Liver (tissue), 3 donors: ENCODE results near the gene PRICKLE4.

Experiments
- FOXA1 ChIP-seq: IDR thresholded peaks from 2 replicates; pipeline ENCODE4 v1.6.1; 2016; ENCODE audit warnings: antibody characterized with exemption
- GABPA ChIP-seq, 2 donors: IDR thresholded peaks in 1 of 2; conservative IDR thresholded peaks in 1 of 2; 2 replicates each; pipeline ENCODE4 v1.6.1; 2016; ENCODE audit warnings: antibody characterized with exemption in 2 of 2, mild to moderate bottlenecking in 1 of 2, moderate library complexity in 1 of 2
- RAD21 ChIP-seq, 2 donors: IDR thresholded peaks; 2 replicates each; pipeline ENCODE4 v1.6.1; 2016; ENCODE audit warnings: antibody characterized with exemption in 2 of 2, mild to moderate bottlenecking in 2 of 2
- RXRA ChIP-seq, 2 donors: IDR thresholded peaks; 2 replicates each; pipeline ENCODE4 v1.6.1; 2017 to 2018; ENCODE audit warnings: antibody characterized with exemption in 2 of 2, mild to moderate bottlenecking in 1 of 2
- SP1 ChIP-seq: IDR thresholded peaks from 2 replicates; pipeline ENCODE4 v1.6.1; 2018; ENCODE audit warnings: antibody characterized with exemption, mild to moderate bottlenecking
- YY1 ChIP-seq: IDR thresholded peaks from 2 replicates; pipeline ENCODE4 v1.6.1; 2016; ENCODE audit warnings: antibody characterized with exemption, mild to moderate bottlenecking
- TF ChIP-seq, protein P1 (sequence below): fragments of 150-350 bp; IDR thresholded peaks from 2 replicates; pipeline ENCODE4 v1.5.1; 2017; ENCODE audit warnings: improper control_type of control experiment, low read depth, low read length; ENCODE audit not compliant: missing input control
- TF ChIP-seq, protein P2 (sequence below): IDR thresholded peaks from 2 replicates; pipeline ENCODE4 v1.6.1; 2016; ENCODE audit warnings: antibody characterized with exemption
- TF ChIP-seq, protein P3 (sequence below): IDR thresholded peaks from 2 replicates; pipeline ENCODE4 v1.6.1; 2016; ENCODE audit warnings: antibody characterized with exemption
- TF ChIP-seq, protein P4 (sequence below): IDR thresholded peaks from 2 replicates; pipeline ENCODE4 v1.6.1; 2016; ENCODE audit warnings: antibody characterized with exemption, mild to moderate bottlenecking
- donor health status: healthy.
- donor health status: healthy.

DNA sequence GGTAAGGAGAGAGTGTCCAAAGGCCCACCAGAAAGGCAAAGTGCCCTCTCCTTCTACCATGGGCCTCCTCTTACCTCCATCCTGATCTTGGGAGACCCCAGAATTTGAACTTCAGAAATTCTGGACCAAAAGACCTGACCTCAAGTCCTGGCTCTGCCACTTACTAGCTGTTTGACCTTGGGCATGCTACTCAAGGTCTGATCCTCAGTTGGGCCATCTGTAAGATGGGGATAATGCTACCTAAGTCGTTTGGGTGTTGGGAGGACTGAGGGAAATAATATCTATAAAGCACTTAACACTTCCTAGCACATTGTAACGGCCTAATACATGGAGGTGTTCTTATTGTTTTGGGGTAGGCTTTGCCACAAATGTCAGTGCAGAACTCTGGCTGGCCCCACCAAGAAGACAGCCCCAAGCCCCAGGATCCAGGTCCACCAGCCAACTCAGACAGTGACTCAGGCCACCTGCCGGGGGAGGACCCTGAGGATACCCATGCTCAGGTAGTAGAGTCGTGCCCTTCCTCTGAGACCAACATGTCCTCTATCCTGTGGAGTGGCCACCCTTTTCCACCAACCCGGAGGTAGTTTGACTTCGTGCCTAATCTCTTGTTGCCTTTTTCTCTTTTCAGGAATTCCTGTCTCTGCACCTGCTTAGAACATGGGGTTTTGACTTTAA, 2.7 kb downstream of the PRICKLE4 start:
- TF ChIP-seq, protein P1, sequence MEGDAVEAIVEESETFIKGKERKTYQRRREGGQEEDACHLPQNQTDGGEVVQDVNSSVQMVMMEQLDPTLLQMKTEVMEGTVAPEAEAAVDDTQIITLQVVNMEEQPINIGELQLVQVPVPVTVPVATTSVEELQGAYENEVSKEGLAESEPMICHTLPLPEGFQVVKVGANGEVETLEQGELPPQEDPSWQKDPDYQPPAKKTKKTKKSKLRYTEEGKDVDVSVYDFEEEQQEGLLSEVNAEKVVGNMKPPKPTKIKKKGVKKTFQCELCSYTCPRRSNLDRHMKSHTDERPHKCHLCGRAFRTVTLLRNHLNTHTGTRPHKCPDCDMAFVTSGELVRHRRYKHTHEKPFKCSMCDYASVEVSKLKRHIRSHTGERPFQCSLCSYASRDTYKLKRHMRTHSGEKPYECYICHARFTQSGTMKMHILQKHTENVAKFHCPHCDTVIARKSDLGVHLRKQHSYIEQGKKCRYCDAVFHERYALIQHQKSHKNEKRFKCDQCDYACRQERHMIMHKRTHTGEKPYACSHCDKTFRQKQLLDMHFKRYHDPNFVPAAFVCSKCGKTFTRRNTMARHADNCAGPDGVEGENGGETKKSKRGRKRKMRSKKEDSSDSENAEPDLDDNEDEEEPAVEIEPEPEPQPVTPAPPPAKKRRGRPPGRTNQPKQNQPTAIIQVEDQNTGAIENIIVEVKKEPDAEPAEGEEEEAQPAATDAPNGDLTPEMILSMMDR: no peak
- no peak for TF ChIP-seq FOXA1
- TF ChIP-seq RAD21 (IDR thresholded peaks at IDR 0.05): no peak
- TF ChIP-seq, protein P2, sequence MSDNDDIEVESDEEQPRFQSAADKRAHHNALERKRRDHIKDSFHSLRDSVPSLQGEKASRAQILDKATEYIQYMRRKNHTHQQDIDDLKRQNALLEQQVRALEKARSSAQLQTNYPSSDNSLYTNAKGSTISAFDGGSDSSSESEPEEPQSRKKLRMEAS: no peak
- TF ChIP-seq GABPA (IDR thresholded peaks at IDR 0.05 in 1 of 2, conservative IDR thresholded peaks at IDR 0.05 in 1 of 2): no peak
- no peak for TF ChIP-seq YY1
- TF ChIP-seq RXRA (IDR thresholded peaks at IDR 0.05): no peak
- TF ChIP-seq SP1: no peak
- TF ChIP-seq, protein P3, sequence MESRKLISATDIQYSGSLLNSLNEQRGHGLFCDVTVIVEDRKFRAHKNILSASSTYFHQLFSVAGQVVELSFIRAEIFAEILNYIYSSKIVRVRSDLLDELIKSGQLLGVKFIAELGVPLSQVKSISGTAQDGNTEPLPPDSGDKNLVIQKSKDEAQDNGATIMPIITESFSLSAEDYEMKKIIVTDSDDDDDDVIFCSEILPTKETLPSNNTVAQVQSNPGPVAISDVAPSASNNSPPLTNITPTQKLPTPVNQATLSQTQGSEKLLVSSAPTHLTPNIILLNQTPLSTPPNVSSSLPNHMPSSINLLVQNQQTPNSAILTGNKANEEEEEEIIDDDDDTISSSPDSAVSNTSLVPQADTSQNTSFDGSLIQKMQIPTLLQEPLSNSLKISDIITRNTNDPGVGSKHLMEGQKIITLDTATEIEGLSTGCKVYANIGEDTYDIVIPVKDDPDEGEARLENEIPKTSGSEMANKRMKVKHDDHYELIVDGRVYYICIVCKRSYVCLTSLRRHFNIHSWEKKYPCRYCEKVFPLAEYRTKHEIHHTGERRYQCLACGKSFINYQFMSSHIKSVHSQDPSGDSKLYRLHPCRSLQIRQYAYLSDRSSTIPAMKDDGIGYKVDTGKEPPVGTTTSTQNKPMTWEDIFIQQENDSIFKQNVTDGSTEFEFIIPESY: no peak
- TF ChIP-seq, protein P4, sequence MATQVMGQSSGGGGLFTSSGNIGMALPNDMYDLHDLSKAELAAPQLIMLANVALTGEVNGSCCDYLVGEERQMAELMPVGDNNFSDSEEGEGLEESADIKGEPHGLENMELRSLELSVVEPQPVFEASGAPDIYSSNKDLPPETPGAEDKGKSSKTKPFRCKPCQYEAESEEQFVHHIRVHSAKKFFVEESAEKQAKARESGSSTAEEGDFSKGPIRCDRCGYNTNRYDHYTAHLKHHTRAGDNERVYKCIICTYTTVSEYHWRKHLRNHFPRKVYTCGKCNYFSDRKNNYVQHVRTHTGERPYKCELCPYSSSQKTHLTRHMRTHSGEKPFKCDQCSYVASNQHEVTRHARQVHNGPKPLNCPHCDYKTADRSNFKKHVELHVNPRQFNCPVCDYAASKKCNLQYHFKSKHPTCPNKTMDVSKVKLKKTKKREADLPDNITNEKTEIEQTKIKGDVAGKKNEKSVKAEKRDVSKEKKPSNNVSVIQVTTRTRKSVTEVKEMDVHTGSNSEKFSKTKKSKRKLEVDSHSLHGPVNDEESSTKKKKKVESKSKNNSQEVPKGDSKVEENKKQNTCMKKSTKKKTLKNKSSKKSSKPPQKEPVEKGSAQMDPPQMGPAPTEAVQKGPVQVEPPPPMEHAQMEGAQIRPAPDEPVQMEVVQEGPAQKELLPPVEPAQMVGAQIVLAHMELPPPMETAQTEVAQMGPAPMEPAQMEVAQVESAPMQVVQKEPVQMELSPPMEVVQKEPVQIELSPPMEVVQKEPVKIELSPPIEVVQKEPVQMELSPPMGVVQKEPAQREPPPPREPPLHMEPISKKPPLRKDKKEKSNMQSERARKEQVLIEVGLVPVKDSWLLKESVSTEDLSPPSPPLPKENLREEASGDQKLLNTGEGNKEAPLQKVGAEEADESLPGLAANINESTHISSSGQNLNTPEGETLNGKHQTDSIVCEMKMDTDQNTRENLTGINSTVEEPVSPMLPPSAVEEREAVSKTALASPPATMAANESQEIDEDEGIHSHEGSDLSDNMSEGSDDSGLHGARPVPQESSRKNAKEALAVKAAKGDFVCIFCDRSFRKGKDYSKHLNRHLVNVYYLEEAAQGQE: no peak
